Measurements from ENCODE around the gene FRMD3.

DNA sequence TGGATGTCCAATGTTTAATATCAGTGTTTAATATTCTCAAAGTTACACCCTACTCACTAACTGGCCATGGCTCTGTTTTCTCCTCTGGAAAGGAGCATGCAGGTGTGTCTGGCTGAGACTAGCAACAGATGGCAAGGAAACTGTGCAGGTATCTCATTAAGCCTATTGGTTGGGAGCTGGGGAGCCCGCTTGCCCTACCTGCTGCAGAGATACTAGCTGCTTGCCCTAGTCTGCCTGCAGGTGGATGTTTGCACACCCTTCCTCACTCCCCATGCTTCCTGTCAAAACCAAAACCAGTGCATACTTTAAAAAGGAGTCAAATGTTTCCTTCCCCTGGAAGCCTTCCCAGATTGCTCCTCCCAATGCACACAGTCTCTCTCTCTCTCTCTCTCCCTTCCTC lies 247.0 kb downstream of the FRMD3 start:
- TF ChIP-seq, protein P1, sequence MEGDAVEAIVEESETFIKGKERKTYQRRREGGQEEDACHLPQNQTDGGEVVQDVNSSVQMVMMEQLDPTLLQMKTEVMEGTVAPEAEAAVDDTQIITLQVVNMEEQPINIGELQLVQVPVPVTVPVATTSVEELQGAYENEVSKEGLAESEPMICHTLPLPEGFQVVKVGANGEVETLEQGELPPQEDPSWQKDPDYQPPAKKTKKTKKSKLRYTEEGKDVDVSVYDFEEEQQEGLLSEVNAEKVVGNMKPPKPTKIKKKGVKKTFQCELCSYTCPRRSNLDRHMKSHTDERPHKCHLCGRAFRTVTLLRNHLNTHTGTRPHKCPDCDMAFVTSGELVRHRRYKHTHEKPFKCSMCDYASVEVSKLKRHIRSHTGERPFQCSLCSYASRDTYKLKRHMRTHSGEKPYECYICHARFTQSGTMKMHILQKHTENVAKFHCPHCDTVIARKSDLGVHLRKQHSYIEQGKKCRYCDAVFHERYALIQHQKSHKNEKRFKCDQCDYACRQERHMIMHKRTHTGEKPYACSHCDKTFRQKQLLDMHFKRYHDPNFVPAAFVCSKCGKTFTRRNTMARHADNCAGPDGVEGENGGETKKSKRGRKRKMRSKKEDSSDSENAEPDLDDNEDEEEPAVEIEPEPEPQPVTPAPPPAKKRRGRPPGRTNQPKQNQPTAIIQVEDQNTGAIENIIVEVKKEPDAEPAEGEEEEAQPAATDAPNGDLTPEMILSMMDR (IDR thresholded peaks at IDR 0.05; ENCODE audit: poor library complexity, severe bottlenecking) = no peak
- TF ChIP-seq EZH2 (IDR thresholded peaks at IDR 0.05; ENCODE audit: borderline replicate concordance, insufficient read depth, low read length, poor library complexity, severe bottlenecking) (no peak), SMC3 (conservative IDR thresholded peaks at IDR 0.05; ENCODE audit: poor library complexity) (no peak), POLR2AphosphoS5 (IDR thresholded peaks at IDR 0.05) (no peak), EP300 (conservative IDR thresholded peaks at IDR 0.05; ENCODE audit: poor library complexity, severe bottlenecking) (no peak), RAD21 (conservative IDR thresholded peaks at IDR 0.05) (no peak), TAF1 (IDR thresholded peaks at IDR 0.05; ENCODE audit: low read depth) (no peak), MXI1 (conservative IDR thresholded peaks at IDR 0.05; ENCODE audit: poor library complexity, severe bottlenecking) (no peak)
- TF ChIP-seq, protein P2, sequence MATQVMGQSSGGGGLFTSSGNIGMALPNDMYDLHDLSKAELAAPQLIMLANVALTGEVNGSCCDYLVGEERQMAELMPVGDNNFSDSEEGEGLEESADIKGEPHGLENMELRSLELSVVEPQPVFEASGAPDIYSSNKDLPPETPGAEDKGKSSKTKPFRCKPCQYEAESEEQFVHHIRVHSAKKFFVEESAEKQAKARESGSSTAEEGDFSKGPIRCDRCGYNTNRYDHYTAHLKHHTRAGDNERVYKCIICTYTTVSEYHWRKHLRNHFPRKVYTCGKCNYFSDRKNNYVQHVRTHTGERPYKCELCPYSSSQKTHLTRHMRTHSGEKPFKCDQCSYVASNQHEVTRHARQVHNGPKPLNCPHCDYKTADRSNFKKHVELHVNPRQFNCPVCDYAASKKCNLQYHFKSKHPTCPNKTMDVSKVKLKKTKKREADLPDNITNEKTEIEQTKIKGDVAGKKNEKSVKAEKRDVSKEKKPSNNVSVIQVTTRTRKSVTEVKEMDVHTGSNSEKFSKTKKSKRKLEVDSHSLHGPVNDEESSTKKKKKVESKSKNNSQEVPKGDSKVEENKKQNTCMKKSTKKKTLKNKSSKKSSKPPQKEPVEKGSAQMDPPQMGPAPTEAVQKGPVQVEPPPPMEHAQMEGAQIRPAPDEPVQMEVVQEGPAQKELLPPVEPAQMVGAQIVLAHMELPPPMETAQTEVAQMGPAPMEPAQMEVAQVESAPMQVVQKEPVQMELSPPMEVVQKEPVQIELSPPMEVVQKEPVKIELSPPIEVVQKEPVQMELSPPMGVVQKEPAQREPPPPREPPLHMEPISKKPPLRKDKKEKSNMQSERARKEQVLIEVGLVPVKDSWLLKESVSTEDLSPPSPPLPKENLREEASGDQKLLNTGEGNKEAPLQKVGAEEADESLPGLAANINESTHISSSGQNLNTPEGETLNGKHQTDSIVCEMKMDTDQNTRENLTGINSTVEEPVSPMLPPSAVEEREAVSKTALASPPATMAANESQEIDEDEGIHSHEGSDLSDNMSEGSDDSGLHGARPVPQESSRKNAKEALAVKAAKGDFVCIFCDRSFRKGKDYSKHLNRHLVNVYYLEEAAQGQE (IDR thresholded peaks at IDR 0.05; ENCODE audit: borderline replicate concordance) = no peak

Measured in neural cell (in vitro differentiated cells).